Hematopoietic multipotent progenitor cell treated with erythropoietin and hydrocortisone succinate and interleukin-3 and kit ligand, for 17 days (in vitro differentiated cells): ENCODE results near the gene NDN.

ENCODE experiments used
- DNase-seq: peaks from one replicate; pipeline ENCODE4 v3.0.0-alpha.2; 2015; ENCODE audit warnings: low spot score

Gene NDN

DNA sequence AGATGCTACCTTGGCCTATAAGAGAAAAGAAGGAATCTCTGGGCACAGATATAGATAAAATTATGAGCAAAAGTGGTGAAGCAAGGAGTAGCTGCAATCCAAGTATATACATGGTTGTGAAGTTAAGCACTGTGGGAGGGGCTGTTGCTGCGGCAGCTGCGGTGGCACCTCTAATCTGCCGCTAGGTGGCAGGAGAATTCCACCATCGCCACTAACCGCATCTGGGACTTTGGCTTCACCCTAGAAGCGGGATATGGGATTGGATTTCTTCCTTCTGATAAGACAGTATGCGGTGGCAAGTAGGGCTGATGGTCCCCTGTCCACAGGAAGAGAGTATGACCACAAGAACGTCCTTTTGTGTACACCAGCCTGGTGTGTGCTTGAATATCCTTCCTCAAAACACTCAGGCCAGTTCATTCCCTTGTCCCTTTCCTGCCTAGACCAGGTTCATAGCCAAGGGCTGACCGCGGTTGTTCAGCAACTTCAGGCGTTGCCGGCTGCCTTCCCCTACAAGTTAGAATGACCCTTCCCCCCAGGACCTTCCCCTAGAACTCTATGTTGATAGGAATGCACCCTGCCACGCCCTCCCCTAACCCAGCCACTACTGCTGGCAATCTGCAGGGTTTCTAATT lies 44.6 kb downstream of the NDN start:
- peak; percentile 7 for DNase-seq
